ENCODE results near the gene DERA. TPM values are rescaled to one million over a fixed set of nuclear protein-coding genes. Genes with fewer than 3 reads are reported as not detected.
"Not testable (repeated sequence)": the region's sequence is repeated elsewhere in the genome, so short reads cannot be mapped to it uniquely, and the experiment has no call there.

The DERA gene
- total RNA-seq, 1 donor from 2014 or later: 43.9 TPM

DNA sequence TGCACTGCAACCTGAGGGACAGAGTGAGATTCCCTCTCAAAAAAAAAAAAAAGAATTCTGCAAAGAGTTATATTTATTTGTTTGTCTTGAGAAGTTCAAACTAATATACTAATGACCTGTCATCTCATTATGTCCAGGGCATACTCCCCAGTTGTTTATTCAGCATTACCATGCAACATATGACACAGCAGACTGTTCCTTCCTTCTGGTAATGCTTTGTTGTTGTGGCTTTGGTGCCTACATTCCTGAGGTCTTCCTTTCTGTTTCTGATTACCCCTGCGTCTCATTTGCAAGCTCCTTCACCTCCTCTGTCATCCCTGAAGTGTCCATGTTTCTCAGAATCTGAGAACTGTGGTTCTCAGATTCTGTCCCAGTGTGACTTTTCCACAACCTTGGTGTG is 55.3 kb downstream of the DERA start:
- DNase-seq: no peak

DNA sequence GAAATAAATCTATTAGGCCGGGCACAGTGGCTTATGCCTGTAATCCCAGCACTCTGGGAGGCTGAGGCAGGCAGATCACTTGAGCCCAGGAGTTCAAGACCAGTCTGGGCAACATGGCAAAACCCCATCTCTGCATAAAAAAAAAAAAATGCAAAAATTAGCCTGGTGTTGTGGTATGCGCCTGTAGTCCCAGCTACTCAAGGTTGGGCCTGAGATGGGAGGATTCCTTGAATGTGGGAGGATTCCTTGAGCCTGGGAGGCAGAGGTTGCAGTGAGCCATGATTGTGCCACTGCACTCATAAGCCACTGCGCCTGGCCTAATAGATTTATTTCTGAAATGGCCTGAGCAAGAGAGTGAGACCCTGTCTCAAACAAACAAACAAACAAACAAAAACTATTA is 55.9 kb downstream of the DERA start:
- DNase-seq: not testable (repeated sequence)

DNA sequence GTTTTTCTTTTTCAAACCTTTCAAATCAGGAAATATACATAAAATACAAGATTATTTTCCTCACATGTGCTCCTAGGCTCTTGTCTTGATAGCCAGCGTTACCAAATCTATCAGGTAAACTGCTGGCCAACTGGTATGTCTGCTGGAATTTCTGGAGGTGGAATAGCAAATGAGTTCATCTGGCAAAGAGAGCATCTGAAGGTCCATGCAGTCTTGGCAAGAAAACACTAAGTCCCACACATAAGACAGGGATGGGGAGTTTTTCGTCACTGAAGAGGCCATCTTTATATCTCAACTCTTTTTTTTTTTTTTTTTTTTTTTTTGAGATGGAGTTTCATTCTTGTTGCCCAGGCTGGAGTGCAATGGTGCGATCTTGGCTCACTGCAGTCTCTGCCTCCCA is 60.1 kb downstream of the DERA start:
- no peak for DNase-seq

DNA sequence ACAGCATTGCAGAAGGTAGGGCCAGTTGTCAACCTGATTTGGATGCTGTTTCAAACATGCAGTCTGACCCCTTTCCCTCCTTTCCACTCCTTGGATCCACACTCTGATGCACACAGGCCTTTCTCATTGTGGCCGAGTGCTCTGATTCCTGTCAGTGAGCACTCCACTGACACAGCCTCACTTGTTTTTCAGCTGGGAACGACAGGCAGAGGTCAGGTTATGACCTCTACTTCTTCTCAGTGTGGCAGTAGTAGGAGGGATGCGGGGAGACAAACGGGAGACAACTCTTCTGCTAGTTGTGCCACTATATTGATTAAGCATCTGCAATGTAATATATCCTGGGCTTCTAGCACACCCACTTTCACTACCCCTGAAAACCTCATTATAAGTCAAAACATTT is 61.8 kb downstream of the DERA start:
- DNase-seq: no peak

DNA sequence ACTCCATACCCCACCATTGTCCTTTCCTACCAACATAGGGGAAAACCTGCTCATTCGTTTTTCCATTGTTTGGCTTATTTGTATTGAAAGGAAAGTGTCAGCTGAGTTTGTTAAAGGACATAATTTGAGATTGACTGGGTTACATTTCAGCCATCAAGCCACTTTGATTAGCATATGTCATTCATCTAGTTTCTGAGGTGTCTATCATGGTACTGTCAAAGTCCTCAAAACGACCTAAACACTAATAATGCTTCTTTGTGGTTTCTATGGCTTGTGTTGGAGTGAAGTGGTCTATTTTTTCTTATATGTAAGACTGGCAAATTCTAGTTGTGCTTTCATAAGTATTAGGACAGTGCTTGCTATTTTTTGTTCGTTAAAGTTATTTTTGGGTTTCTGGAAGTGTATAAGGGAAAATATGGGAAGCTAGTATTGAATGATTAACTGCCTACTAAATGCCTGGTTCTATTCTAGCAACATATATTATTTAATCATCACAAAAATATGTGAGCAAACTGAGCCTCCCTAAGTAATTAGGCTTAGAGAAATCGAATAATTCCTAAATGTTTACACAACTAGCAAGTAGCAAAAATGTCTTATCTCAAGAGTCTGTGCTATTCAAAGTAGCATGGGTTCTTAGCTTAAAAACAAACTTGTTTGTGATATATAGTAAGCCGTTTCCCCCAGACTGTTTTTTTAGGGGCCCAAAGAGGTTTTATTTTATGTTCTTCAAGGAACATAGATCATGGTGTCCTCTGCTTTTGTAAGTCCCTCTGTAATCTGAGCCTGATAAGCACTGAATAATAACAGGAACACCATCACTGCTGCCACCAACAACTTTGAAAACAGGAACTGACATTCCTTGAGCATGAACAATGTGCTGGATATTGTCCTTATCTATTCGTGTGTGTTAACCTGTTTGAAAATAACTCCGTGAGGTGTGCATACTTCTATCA is 67.1 kb downstream of the DERA start:
- no peak for DNase-seq

DNA sequence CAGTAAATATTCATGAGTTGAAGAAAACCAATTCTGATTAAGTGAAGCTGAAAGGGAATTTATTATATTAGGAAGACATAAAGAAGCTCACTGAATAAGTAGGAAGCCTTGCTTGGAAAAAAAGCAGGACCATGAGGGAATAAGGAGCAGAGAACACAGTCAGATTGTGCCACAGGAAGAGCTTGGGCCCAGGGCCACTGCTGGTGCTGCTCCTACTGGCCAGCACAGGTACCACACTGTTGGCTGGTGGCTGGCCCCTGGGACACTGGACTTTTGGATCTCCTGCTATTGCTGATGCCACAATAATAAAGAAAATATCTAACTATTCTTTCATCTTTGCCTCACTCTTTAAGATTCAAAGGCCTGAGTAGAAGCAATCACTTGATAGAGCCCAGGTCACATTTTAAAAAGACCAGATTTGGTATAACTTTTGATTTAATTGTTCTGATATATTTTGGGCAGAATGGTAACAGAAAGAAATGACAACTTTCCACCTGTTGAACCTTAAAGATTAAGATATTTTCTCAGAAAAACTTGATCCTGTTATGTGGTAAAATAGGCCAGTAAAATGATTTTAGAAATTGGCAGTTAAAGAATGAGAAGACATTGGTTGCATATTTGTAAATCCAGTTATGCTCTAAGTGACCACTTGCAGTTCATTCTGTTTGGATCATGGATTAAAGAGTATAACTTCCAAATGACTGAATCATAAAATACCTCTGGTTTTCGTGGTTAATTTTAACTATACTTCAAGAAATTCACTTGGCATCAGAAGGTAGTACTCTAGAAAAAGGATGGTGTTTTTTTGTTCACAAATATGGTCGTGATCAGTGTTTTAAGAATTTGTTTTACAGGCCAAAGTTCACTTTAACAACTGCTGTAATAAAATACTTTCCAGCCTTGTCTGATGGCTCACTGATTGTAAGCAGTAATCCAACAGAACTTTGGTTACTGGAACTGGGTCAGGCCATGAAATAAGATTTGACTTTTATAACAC is 68.3 kb downstream of the DERA start:
- no peak for DNase-seq

DNA sequence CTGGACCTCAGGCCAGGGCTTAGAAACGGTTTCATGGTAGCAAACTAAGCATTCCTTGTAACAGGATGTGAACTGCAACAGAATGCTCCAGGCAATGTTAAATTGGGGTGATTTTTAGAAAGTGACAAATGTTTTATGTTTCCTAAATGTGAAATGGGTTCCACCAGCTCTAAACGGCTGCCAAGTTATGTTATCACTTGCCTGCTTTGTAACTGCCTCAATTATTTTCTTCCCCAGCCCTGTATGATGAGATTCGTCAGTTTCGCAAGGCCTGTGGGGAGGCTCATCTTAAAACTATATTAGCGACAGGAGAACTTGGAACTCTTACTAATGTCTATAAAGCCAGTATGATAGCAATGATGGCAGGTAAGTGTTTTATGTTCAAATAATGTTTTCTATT is 70.9 kb downstream of the DERA start:
- DNase-seq: no peak

DNA sequence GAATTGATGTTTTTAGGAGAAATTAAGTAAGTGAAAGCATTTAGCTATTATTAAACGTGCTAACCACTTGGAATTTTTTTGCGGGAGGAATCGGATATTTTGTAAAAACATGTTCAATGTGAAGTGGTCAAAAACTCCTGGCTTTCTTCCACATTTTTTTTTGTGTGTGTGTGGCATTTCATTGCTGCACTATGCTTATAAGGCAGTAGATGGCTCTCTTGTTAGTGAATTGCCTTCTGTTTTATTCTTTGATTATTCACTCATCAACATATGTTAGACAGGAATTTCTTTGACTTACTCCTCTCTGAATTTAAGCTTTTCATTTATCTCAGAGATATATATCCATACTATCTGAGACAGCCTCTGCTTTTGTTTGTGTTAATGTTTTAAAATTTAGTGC is 71.3 kb downstream of the DERA start:
- DNase-seq: peak; percentile 50

DNA sequence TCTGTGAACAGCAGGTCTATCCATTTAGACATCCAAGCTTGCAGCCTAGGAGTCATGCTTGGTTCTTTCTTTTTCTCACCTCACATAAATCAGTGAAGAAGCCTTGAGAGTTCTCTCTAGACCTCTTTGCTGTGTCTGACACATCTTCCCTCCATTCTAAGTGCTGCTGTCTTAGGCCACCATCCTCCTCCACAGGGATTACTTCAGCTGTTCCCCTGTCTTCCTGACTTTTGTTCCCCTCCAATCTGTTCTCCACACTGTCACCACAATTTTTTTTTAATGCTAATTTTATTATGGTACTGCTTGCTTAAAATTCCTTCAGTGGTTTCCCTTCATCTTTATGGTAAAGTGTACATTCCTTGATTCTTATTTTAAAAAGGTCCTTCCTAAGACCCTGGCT is 71.8 kb downstream of the DERA start:
- no peak for DNase-seq

DNA sequence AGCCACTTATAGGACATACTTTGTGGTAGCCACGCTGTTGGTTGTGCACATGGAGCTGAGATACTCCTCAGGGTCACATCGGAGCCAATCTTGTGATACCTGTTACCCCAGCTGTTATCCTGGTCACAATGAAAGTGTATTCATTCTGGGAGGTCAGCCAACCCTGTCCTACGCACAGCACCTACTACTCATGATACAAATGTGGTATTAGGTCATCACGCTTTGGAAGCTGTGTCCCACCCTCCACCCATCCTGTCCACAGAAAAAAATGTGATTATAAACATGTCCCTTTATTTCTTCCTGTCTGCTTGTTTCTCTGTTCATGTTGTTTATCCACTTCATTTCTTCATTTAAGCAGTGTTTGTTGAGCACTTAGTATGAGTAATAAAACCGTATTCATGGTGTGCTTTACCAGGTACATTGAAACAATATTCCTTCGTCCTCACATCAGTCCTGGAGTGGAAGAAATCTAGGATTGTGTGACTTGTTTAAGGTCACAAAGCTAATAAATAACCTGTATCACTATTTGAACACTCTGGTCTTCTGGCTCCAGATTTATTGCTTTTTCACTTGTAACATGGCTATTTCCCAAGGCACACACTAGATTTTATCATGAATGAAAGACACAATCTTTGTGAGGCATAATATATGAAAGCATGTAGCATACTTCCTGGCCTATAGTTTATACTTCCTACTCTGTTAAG is 73.1 kb downstream of the DERA start:
- DNase-seq: no peak

DNA sequence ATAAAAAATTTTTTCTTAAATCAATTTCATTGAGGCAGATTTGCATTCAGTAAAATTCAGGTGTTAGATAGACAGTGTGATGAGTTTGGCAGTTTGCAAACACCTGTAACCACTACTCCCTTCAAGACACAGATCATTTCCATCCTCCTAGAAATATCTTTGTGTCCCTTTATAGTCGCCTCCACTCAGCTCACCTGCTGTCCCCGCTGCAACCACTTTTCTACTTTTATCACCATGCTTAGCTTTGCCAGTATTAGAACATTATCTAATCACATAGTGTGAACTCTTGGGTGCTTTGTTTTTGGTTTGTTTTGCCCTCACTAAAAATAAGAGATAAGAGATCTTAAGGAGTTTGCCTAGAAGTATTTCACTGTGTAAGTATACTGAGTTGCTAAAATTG is 73.8 kb downstream of the DERA start:
- no peak for DNase-seq

DNA sequence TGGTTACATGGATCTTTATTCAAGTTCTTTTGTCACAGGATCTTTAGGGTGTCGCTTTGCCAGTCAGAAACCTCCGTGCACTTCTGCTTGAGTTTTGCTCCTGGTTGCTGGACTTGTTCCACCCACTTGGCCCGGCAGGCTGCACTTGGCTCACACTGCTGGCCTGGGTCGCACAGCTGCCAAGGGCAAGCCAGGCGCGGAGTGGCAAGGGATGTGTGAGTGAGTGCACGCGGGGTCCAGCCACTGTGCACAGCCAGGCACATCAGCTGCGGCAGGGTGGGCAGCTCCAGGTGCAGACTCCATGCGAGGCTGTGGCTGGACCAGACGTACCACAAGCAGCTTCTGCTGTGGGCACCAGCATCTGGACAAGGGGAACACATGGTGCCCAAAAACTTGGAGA is 76.6 kb downstream of the DERA start:
- DNase-seq: peak; percentile 16

DNA sequence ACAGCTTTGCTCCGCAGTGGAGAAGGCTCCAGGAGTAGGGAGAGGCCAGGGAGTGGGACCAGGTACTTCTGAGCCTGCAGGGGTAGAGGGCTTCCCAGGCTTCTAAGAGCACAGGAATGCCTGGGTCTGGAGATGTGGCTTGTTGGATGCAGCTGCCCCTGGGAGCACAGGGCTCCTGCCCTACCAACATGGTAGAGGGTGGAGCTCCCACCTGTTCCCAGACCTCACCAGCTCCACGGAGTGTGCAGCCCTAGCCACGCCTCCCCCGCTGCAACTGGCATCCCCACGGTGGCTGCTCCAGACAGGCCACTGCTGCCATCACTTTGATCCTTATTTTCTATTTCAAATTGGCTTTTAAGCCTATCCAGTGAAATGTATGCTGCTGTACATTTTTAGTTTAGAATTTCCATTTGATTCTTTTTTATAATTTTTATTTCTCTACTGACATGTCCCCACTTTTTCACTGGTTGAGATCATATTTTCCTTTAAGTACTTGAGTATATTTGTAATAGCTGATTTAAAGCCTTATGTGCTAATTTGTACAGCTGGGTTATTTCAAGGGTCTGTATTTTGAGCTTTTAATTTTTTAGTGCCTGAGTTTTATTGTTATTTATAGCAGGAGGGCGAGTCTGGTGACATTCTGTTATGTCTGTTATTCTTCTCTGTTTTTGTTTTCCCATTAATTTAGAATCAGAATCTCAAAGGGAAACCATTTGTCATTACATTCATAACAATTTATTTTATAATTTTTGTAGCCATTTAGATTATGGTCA is 78.0 kb downstream of the DERA start:
- DNase-seq: no peak

DNA sequence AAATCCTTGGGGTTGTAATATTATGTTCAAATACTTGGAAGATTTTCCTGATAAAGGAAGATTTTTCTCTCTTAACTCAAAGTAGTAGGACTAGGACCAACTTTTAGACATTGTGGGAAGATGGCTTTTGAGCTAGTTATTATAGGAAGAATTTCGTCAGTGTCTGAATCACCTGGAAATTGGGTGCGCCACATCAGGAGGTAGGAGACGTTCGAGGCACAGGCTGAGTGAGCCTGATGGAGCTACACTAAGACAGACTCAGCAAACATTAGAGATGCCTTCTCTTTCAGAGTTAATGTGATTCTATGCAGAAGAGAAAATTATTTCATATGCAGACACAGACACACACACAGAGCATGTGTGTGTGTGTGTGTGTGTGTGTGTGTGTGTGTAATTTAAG is 84.7 kb downstream of the DERA start:
- no peak for DNase-seq

DNA sequence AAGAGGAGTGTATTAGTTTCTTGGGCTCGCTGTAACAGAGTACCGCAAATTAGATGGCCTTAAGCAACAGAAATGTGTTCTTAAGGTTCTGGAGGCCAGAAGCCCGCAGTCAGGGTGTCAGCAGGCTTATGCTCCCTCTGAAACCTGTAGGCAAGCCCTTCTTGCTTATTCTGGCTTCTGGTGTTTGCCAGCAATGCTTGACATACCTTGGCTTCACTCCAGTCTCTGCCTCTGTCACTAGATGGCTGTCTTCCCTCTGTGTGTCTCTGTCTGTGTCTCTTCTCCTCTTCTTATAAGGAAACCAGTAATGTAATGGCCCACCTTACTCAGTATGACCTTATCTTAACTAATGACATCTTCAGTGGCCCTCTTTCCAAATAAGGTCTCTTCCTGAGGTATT is 85.1 kb downstream of the DERA start:
- DNase-seq: peak; percentile 75

DNA sequence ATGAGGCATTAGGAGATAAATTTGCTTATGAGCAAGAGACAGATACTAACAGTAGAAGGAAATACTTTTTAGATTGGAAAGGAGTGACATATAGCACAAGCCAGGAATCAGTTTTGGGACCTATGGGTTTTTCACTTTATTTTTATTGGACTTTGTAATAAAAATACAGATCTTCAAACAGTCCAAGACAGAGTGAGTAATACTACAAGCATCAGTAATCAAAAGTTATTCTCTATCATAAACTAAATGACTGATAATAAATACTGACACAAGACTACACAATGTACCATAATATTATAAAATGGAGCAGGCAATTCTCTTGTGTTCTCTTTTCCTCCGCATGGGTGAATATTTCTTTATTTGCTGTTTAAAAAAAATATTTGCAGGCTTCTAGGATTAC is 85.8 kb downstream of the DERA start:
- DNase-seq: no peak

DNA sequence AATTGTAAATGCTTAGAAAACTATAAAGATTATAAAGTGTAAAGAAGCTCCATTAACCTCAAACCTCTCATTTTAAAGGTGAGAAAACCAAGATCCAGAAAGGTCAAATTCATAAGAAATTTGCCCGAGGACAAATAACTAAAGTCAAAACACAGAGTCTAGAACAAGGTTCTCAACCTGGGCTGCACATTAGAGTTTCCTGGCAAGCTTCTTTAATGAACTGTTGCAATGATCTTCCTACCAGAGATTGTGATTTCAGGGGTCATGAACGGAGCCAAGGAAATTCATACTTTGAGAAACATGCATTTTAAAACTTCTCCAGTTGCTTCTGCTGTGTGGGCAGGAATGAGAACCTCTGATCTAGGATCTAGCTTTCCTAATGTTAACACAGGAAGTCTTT is 86.8 kb downstream of the DERA start:
- DNase-seq: no peak

DNA sequence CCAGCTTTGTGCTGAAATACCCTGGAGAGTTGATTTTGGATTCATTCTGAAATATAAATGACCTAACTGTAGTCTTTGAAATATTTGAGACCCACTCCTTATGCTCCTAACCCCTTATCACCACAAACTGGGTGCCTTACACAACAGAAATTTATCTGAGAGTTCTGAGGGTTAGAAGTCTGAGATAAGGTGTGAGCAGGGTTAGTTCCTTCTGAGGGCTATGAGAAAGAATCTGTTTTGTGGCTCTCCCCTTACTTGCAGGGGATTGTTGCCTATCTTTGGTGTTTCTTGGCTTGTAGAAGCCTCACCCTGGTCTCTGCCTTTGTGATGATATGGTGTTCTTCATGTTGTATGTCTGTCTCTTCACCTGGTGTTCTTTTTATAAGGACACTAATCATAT is 91.7 kb downstream of the DERA start:
- no peak for DNase-seq

DNA sequence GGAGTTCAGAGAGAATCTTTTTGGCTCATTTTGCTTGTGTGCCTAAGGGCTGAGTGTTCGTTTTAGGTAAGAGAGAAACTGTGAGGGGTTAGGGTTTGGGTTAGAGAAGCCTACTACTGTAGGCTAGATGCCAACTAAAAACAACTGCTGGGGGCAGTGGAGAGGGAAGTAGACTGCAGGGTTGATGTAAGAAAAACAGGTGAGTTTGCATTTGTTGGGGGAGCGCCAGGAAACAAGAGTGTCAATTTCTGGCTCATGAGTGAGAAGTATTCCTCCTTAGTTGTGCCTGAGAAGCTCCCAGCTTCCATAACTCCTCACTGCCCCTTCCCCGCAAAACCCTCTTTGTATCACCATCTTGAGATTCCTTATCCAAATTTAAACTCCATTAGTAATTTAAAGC is 92.3 kb downstream of the DERA start:
- peak; percentile 33 for DNase-seq

DNA sequence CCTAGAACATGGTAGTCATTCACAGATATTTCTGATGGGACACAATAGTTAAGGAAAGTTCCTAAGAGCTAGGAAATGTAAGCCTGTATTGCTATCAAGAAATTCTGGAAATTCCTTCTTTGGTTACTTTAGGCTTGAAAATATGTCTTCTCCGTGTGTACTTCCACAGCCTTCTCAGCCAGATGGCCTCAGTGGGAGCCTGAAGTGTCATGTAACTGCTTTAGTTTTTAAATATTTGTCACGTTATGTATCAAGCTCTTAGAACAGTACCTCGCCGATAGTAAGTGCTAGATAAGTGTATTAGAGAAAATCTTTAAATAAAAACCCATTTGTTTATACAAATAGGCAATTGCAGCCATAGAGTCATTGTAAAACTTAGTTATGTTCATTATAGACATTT is 95.6 kb downstream of the DERA start:
- no peak for DNase-seq

DNA sequence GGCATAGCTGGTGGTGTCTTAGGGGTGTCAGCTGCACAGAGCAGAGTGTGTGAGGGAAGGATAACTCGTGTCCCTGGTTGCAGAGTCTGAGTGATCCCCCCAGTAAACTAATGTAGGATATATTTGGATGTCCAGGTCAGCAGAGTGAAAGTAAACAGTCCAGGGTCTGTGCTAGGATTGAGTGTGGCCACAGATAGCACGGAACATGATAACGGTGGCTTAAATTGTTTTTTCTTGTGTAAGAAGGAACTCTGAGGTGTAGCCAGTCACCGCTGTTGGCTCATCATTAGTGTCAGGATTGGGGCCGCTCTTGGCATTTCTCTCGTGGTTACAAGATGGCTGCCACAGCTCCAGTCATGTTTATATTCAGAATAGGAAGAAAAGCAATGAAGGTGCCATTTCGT is 97.3 kb downstream of the DERA start:
- DNase-seq: no peak

DNA sequence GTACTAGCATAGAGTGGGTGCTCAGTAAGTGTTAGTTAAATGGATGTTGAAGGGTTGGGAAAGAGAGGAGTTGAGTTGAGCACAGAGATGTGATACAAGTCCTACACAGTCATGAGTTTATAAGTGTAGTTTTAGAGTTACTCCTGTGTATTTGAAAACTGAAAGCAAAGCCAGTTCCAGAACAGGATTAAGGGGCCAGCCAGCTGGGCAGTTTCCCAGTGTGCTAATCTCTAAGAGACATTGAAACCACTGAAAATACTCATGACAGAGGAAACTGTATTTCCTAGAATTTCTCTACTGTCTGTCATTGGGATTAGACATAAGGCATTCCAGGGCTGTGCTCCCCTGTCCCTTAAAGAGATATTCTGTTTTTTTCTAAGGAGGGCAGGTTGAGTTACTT is 101.0 kb downstream of the DERA start:
- peak; percentile 88 for DNase-seq

Data from tongue (tissue), 2 donors.